NCI-H526 (cell line): Measurements from ENCODE around the gene OR13A1.
A peak's percentile ranks its signal among the peaks of the same experiment; 100 is the strongest.
"Not testable (repeated sequence)": the region's sequence is repeated elsewhere in the genome, so short reads cannot be mapped to it uniquely, and the experiment has no call there.

Experiments used
- DNase-seq, 2 experiments: peaks; one replicate each; lab custom pipeline; 2025; lab: John Stamatoyannopoulos, UW

OR13A1 gene

DNA sequence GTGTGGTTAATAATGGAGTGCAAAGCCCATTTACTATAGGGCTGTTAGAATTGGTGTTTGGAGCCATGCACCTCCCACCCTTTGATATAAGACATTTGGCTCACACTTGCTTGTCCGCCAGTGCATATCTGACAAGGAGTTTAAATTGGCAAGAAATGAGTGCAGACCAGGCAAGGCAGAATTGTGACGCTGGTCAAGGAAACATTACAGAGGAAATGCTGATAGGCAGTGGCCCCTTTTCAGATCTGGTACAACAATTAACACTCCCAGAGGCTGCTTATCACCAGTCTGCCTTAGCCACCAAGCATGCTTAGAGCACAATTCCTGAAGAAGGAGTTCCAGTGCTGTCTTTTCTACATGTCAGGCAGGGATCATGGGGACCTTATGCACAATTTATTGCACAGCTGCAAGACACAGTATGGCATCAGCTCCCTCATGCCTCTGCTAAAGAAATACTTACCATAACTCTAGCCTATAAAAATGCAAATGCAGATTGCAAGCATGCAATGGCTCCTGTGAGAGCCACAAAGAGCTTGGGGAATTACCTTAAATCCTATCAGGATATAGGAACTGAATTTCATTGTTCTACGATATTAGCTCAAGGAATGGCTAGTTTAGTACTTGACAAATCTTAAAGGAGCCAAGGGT is 35.2 kb downstream of the OR13A1 start:
- peak in 1 of 2 experiments; percentile 19 for DNase-seq

- DNase-seq: no peak
Measured at GRCh38 chr10:45279682-45280081, 35.7 kb downstream of the OR13A1 start.

DNA sequence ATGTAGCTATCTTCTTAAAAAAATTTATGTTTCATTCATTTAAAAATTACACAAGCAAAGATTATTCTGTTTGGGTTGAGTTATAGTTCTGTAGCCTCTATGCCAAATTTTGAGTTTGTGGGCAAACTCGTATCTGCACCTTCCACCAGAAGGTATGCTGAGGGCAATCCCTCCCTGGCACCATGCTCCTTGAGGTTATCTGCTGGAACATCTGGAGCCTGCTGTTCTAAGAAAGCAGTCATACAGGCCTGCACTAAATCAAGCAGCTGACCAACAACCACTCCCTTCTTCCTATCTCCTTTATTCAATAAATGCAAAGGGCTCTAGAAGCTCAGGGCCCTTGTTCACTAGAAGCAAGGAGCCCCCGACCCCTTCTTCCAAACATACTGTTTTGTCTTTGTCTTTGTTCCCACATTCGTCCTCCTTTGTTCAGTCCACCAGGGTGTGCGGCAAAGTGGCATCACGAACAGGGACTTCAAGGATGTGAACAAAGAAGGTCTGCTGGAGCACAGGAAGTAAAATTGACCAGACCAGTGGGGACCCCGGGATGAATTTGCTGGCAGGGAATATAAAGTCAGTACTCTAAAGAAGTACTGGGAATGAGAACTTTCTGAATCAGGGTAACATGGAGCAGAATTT is 36.4 kb downstream of the OR13A1 start:
- no peak for DNase-seq

GRCh38 chr10:45276146-45276545 is 39.3 kb downstream of the OR13A1 start:
- not testable (repeated sequence) for DNase-seq

GRCh38 chr10:45274364-45274763 is 41.0 kb downstream of the OR13A1 start:
- no peak for DNase-seq

DNA sequence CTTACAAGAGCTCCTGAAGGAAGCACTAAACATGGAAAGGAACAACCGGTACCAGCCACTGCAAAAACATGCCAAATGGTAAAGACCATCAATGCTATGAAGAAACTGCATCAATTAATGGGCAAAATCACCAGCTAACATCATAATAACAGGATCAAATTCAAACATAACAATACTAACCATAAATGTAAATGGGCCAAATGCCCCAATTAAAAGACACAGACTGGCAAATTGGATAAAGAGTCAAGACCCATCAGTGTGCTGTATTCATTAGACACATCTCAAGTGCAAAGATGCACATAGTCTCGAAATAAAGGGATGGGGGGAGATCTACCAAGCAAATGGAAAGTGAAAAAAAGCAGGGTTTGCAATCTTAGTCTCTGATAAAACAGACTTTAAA is 47.6 kb downstream of the OR13A1 start:
- not testable (repeated sequence) for DNase-seq

- DNase-seq: peak in 1 of 2 experiments; percentile 0
Measured at GRCh38 chr10:45265996-45266395, 49.4 kb downstream of the OR13A1 start.

GRCh38 chr10:45261946-45262345 is 53.5 kb downstream of the OR13A1 start:
- DNase-seq: no peak

GRCh38 chr10:45261243-45261775 is 54.1 kb downstream of the OR13A1 start:
- no peak for DNase-seq

DNA sequence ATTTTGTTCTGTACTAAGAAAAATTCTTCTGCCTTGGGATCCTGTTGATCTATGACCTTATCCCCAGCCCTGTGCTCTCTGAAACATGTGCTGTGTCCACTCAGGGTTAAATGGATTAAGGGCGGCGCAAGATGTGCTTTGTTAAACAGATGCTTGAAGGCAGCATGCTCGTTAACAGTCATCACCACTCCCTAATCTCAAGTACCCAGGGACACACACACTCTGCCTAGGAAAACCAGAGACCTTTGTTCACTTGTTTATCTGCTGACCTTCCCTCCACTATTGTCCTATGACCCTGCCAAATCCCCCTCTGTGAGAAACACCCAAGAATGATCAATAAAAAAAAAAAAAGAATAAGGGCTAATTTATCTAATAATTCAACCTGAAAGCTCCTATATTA is 54.8 kb downstream of the OR13A1 start:
- DNase-seq: not testable (repeated sequence)

DNA sequence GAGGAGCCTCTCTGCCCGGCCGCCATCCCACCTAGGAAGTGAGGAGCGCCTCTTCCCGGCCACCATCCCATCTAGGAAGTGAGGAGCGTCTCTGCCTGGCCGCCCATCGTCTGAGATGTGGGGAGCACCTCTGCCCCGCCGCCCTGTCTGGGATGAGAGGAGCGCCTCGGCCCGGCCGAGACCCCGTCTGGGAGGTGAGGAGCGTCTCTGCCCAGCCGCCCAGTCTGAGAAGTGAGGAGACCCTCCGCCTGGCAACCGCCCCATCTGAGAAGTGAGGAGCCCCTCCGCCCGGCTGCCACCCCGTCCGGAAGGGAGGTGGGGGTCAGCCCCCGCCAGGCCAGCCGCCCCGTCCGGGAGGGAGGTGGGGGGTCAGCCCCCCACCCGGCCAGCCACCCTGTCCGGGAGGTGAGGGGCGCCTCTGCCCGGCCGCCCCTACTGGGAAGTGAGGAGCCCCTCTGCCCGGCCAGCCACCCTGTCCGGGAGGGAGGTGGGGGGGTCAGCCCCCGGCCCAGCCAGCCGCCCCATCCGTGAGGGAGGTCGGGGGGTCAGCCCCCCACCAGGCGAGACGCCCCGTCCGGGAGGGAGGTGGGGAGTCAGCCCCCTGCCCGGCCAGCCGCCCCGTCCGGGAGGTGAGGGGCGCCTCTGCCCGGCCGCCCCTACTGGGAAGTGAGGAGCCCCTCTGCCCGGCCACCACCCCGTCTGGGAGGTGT is 55.5 kb downstream of the OR13A1 start:
- DNase-seq: not testable (repeated sequence)

DNA sequence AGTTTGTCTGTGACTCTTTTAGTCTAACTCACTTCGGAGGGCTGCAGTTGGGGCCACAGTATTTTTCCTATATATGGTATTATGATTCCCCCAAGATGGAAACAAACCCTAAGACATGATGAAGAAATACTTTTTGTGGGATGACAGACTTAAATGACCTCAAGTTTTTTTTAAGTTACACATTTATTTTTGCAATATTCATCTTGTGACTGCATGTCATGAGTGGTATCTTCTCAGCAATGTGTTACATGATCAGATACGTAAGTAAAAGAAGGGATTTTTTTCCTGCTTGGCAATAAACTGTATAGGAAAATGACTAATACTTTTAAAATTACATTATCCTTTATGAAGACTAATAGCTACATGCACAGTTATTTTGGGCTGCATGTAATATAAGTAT is 57.8 kb downstream of the OR13A1 start:
- DNase-seq: no peak

GRCh38 chr10:45256246-45256645 is 59.2 kb downstream of the OR13A1 start:
- DNase-seq: no peak

- no peak for DNase-seq
Measured at GRCh38 chr10:45255706-45256105, 59.7 kb downstream of the OR13A1 start.

- no peak for DNase-seq
Measured at GRCh38 chr10:45254892-45255291, 60.5 kb downstream of the OR13A1 start.

GRCh38 chr10:45253183-45253914 is 62.1 kb downstream of the OR13A1 start:
- no peak for DNase-seq
